Effector memory CD8-positive, alpha-beta T cell (primary cell): ENCODE data around the gene KCNK13.

Source experiments
- ATAC-seq: fragments of 150-1000 bp; cut with Tn5 transposase; replicated peaks from 2 replicates; pipeline ENCODE4 v1.10.0; 2021; ENCODE audit warnings: mild to moderate bottlenecking, moderate library complexity
- DNase-seq, 3 experiments: peaks; one replicate each; pipeline ENCODE4 v3.0.0; 2021
- H3K27ac Mint-ChIP-seq, 2 donors: one replicate each; pipeline ENCODE4 v1.8.0; 2022; ENCODE audit warnings: mild to moderate bottlenecking in 2 of 2, mixed read lengths in 2 of 2, moderate library complexity in 2 of 2
- H3K27me3 Mint-ChIP-seq, 2 donors: one replicate each; pipeline ENCODE4 v1.8.0; 2022; ENCODE audit warnings: mixed read lengths in 2 of 2
- H3K36me3 Mint-ChIP-seq: one replicate; pipeline ENCODE4 v1.8.0; 2022; ENCODE audit warnings: mild to moderate bottlenecking, moderate library complexity, mixed read lengths; ENCODE audit not compliant: insufficient read depth
- H3K4me1 Mint-ChIP-seq, 2 donors: one replicate each; pipeline ENCODE4 v1.8.0; 2022; ENCODE audit warnings: low read depth in 2 of 2, mixed read lengths in 2 of 2
- H3K4me3 Mint-ChIP-seq, 2 donors: one replicate each; pipeline ENCODE4 v1.8.0; 2022; ENCODE audit warnings: mild to moderate bottlenecking in 2 of 2, mixed read lengths in 2 of 2, moderate library complexity in 2 of 2
- H3K9me3 Mint-ChIP-seq, 2 donors: one replicate each; pipeline ENCODE4 v1.8.0; 2022; ENCODE audit warnings: mixed read lengths in 2 of 2

KCNK13 gene

GRCh38 chr14:90168425-90169105 lies 106.8 kb downstream of the KCNK13 start:
- Mint-ChIP-seq H3K4me1 (no peaks in the 10 kb centered on the region), H3K36me3 (no peaks in the 10 kb centered on the region), H3K9me3 (no peaks in the 10 kb centered on the region), H3K4me3 (no peak overlapping the region), H3K27ac (no peak overlapping the region), H3K27me3 (peaks cover 52 to 61% of the 10 kb centered on the region in 2 donors)
- ATAC-seq: no peak
- no peak for DNase-seq

GRCh38 chr14:90175631-90176030 lies 113.8 kb downstream of the KCNK13 start:
- Mint-ChIP-seq H3K36me3 (no peaks in the 10 kb centered on the region), H3K9me3 (no peaks in the 10 kb centered on the region), H3K4me1 (no peaks in the 10 kb centered on the region), H3K27ac (no peak overlapping the region), H3K4me3 (no peak overlapping the region), H3K27me3 (peaks cover 27 to 32% of the 10 kb centered on the region in 2 donors)
- ATAC-seq (no peak), DNase-seq (no peak)

GRCh38 chr14:90177539-90178189 lies 115.9 kb downstream of the KCNK13 start:
- no peaks in the 10 kb centered on the region for H3K36me3 Mint-ChIP-seq
- no peaks in the 10 kb centered on the region for H3K4me1 Mint-ChIP-seq
- no peak overlapping the region for H3K27ac Mint-ChIP-seq
- H3K9me3 Mint-ChIP-seq: no peaks in the 10 kb centered on the region
- ATAC-seq (no peak), DNase-seq (no peak)
- H3K4me3 Mint-ChIP-seq: no peak overlapping the region
- H3K27me3 Mint-ChIP-seq: peaks cover 23 to 27% of the 10 kb centered on the region in 2 donors

- H3K36me3 Mint-ChIP-seq: no peaks in the 10 kb centered on the region
- peaks cover 0 to 1% of the 10 kb centered on the region in 2 donors for H3K9me3 Mint-ChIP-seq
- ATAC-seq (no peak), DNase-seq (no peak)
- H3K27me3 Mint-ChIP-seq: peaks cover 28% of the 10 kb centered on the region in 2 donors
- no peaks in the 10 kb centered on the region for H3K4me1 Mint-ChIP-seq
- no peak overlapping the region for H3K4me3 Mint-ChIP-seq
- no peak overlapping the region for H3K27ac Mint-ChIP-seq
Measured at GRCh38 chr14:90179357-90179756, 117.6 kb downstream of the KCNK13 start.

- Mint-ChIP-seq H3K4me1 (no peaks in the 10 kb centered on the region), H3K27ac (no peak overlapping the region), H3K36me3 (no peaks in the 10 kb centered on the region), H3K9me3 (peaks cover 0 to 3% of the 10 kb centered on the region in 2 donors), H3K27me3 (peaks cover 33 to 35% of the 10 kb centered on the region in 2 donors), H3K4me3 (no peak overlapping the region)
- DNase-seq: no peak
- ATAC-seq: no peak
Measured at GRCh38 chr14:90179809-90180779, 118.3 kb downstream of the KCNK13 start.

GRCh38 chr14:90184094-90184493 lies 122.3 kb downstream of the KCNK13 start:
- Mint-ChIP-seq H3K4me1 (no peaks in the 10 kb centered on the region), H3K27ac (no peak overlapping the region), H3K9me3 (peaks cover 0 to 6% of the 10 kb centered on the region in 2 donors), H3K27me3 (peaks cover 46 to 51% of the 10 kb centered on the region in 2 donors), H3K4me3 (no peak overlapping the region), H3K36me3 (no peaks in the 10 kb centered on the region)
- no peak for DNase-seq
- ATAC-seq: no peak

- H3K27ac Mint-ChIP-seq: no peak overlapping the region
- peaks cover 0 to 6% of the 10 kb centered on the region in 2 donors for H3K9me3 Mint-ChIP-seq
- no peaks in the 10 kb centered on the region for H3K4me1 Mint-ChIP-seq
- ATAC-seq (no peak), DNase-seq (no peak)
- peaks cover 46 to 51% of the 10 kb centered on the region in 2 donors for H3K27me3 Mint-ChIP-seq
- no peaks in the 10 kb centered on the region for H3K36me3 Mint-ChIP-seq
- no peak overlapping the region for H3K4me3 Mint-ChIP-seq
Measured at GRCh38 chr14:90184571-90185266, 122.9 kb downstream of the KCNK13 start.

GRCh38 chr14:90188588-90188987 lies 126.8 kb downstream of the KCNK13 start:
- Mint-ChIP-seq H3K9me3 (peaks cover 0 to 6% of the 10 kb centered on the region in 2 donors), H3K4me3 (no peak overlapping the region), H3K4me1 (no peaks in the 10 kb centered on the region), H3K27ac (no peak overlapping the region), H3K36me3 (peaks cover 3% of the 10 kb centered on the region), H3K27me3 (peaks cover 30 to 50% of the 10 kb centered on the region in 2 donors)
- DNase-seq: no peak
- no peak for ATAC-seq

GRCh38 chr14:90191154-90191553 lies 129.4 kb downstream of the KCNK13 start:
- Mint-ChIP-seq H3K4me3 (no peak overlapping the region), H3K36me3 (peaks cover 3% of the 10 kb centered on the region), H3K27me3 (peaks cover 17 to 52% of the 10 kb centered on the region in 2 donors), H3K9me3 (peaks cover 0 to 4% of the 10 kb centered on the region in 2 donors), H3K4me1 (no peaks in the 10 kb centered on the region), H3K27ac (no peak overlapping the region)
- ATAC-seq (no peak), DNase-seq (no peak)

GRCh38 chr14:90191585-90191984 lies 129.8 kb downstream of the KCNK13 start:
- no peaks in the 10 kb centered on the region for H3K4me1 Mint-ChIP-seq
- peaks cover 3% of the 10 kb centered on the region for H3K36me3 Mint-ChIP-seq
- peaks cover 17 to 57% of the 10 kb centered on the region in 2 donors for H3K27me3 Mint-ChIP-seq
- no peak overlapping the region for H3K4me3 Mint-ChIP-seq
- H3K27ac Mint-ChIP-seq: no peak overlapping the region
- ATAC-seq: no peak
- peaks cover 0 to 4% of the 10 kb centered on the region in 2 donors for H3K9me3 Mint-ChIP-seq
- no peak for DNase-seq

GRCh38 chr14:90193925-90194324 lies 132.1 kb downstream of the KCNK13 start:
- no peak for ATAC-seq
- Mint-ChIP-seq H3K27ac (no peak overlapping the region), H3K4me3 (no peak overlapping the region)

GRCh38 chr14:90194706-90195105 lies 132.9 kb downstream of the KCNK13 start:
- H3K27ac Mint-ChIP-seq: no peak overlapping the region
- peaks cover 3% of the 10 kb centered on the region for H3K36me3 Mint-ChIP-seq
- peaks cover 13 to 66% of the 10 kb centered on the region in 2 donors for H3K27me3 Mint-ChIP-seq
- ATAC-seq: no peak
- no peak for DNase-seq
- H3K4me1 Mint-ChIP-seq: no peaks in the 10 kb centered on the region
- H3K9me3 Mint-ChIP-seq: no peaks in the 10 kb centered on the region
- no peak overlapping the region for H3K4me3 Mint-ChIP-seq

More at GRCh38 chr14:90193925-90194324, 132.1 kb downstream of the KCNK13 start:
- H3K36me3 Mint-ChIP-seq: peaks cover 3% of the 10 kb centered on the region
- H3K4me1 Mint-ChIP-seq: no peaks in the 10 kb centered on the region
- no peaks in the 10 kb centered on the region for H3K9me3 Mint-ChIP-seq
- no peak for DNase-seq
- peaks cover 14 to 66% of the 10 kb centered on the region in 2 donors for H3K27me3 Mint-ChIP-seq
